Measurements from ENCODE around the gene TSG101. TPM values are rescaled to one million over a fixed set of nuclear protein-coding genes. Genes with fewer than 3 reads are reported as not detected.

TSG101 gene
- total RNA-seq, 1 experiment from 2014 or later = 46.9 TPM

DNA sequence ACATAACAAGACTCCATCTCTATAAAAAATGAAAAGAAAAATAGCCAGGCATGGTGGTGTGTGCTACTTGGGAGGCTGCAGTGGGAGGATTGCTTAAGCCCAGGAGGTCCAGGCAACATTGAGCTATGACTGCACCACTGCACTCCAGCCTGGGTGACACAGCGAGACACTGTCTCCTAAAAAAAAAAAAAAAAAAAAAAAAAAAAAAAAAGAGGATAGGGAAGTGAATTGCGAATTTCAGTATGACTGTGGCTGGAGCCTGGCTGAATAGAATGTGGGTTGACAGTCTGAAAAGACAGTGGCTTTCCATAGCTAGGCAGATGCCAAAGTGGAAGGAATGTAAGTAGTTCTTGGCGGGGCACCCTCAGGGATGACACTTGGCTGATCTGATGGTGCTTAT is 77.5 kb downstream of the TSG101 start:
- Histone ChIP-seq H3K27ac (ENCODE audit: low read length) (no peak overlapping the region), H3K27me3 (ENCODE audit: low read length) (no peaks in the 10 kb centered on the region), H3K79me2 (ENCODE audit: low read length) (no peaks in the 10 kb centered on the region), H3K9me3 (ENCODE audit: low read length) (no peaks in the 10 kb centered on the region), H3K4me3 (ENCODE audit: low read length) (no peak overlapping the region), H3F3A (ENCODE audit: low read length, unreplicated experiment) (no peaks in the 10 kb centered on the region), H4K20me1 (ENCODE audit: low read length) (no peaks in the 10 kb centered on the region), H3K9ac (ENCODE audit: low read length) (no peak overlapping the region), H3K36me3 (ENCODE audit: low read depth, low read length) (no peaks in the 10 kb centered on the region), H3K4me1 (ENCODE audit: insufficient read depth, low read length) (peaks cover 6% of the 10 kb centered on the region; the same call in 1 of the 2 replicates), H2AFZ (ENCODE audit: low read length) (no peak overlapping the region), H3K9me2 (replicated peaks; ENCODE audit: low read length) (no peaks in the 10 kb centered on the region), H3K4me2 (ENCODE audit: low read length) (no peak overlapping the region)
- POLR2A ChIA-PET (ENCODE audit: unreplicated experiment) = no interaction called here
- BruUV-seq (replicated peaks) = no TSS peak
- CTCF ChIA-PET = no interaction called here
- ATAC-seq (no peak), DNase-seq (no peak)
- TF ChIP-seq EZH2phosphoT487 (IDR thresholded peaks at IDR 0.05; ENCODE audit: borderline replicate concordance, low read length) (no peak), EZH2 (IDR thresholded peaks at IDR 0.05; ENCODE audit: low read length, unreplicated experiment) (no peak)
- TF ChIP-seq, protein P1, sequence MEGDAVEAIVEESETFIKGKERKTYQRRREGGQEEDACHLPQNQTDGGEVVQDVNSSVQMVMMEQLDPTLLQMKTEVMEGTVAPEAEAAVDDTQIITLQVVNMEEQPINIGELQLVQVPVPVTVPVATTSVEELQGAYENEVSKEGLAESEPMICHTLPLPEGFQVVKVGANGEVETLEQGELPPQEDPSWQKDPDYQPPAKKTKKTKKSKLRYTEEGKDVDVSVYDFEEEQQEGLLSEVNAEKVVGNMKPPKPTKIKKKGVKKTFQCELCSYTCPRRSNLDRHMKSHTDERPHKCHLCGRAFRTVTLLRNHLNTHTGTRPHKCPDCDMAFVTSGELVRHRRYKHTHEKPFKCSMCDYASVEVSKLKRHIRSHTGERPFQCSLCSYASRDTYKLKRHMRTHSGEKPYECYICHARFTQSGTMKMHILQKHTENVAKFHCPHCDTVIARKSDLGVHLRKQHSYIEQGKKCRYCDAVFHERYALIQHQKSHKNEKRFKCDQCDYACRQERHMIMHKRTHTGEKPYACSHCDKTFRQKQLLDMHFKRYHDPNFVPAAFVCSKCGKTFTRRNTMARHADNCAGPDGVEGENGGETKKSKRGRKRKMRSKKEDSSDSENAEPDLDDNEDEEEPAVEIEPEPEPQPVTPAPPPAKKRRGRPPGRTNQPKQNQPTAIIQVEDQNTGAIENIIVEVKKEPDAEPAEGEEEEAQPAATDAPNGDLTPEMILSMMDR (conservative IDR thresholded peaks at IDR 0.05; ENCODE audit: low read depth, low read length) = no peak
- intact Hi-C loops (cut with micrococcal nuclease) = no loop called here

DNA sequence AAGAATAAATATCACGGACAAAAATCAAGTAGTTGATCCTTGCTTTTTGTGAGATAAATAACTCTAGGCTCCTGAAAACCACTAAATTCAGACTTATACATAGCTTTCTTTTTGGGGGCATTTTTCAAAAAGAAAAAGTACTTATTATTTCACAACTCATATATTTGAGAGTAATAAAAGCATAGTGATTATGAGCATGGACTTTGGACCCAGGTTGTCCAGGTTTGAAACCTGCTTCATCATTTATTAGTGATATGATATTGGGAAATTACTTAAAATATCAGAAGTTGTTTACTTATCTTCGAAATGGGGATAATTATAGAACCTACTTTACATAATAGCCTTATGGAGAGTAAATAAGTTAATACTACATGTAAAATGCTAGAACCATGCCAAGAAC is 88.1 kb downstream of the TSG101 start:
- H3K27ac ChIP-seq (ENCODE audit: low read length) = no peak overlapping the region
- H3K36me3 ChIP-seq (ENCODE audit: low read depth, low read length) = no peaks in the 10 kb centered on the region
- no peaks in the 10 kb centered on the region for H3K9me2 ChIP-seq (replicated peaks; ENCODE audit: low read length)
- ATAC-seq = no peak
- no peak overlapping the region for H3K9ac ChIP-seq (ENCODE audit: low read length)
- POLR2A ChIA-PET (ENCODE audit: unreplicated experiment) = no interaction called here
- H3K4me2 ChIP-seq (ENCODE audit: low read length) = no peak overlapping the region
- H3K9me3 ChIP-seq (ENCODE audit: low read length) = no peaks in the 10 kb centered on the region
- H3F3A ChIP-seq (ENCODE audit: low read length, unreplicated experiment) = no peaks in the 10 kb centered on the region
- CTCF ChIA-PET = no interaction called here
- H3K79me2 ChIP-seq (ENCODE audit: low read length) = no peaks in the 10 kb centered on the region
- H2AFZ ChIP-seq (ENCODE audit: low read length) = no peak overlapping the region
- H4K20me1 ChIP-seq (ENCODE audit: low read length) = no peaks in the 10 kb centered on the region
- BruUV-seq (replicated peaks) = no TSS peak
- intact Hi-C loops (cut with micrococcal nuclease) = no loop called here
- TF ChIP-seq EZH2 (IDR thresholded peaks at IDR 0.05; ENCODE audit: low read length, unreplicated experiment) = no peak
- no peak for TF ChIP-seq EZH2phosphoT487 (IDR thresholded peaks at IDR 0.05; ENCODE audit: borderline replicate concordance, low read length)
- TF ChIP-seq, protein P1 (conservative IDR thresholded peaks at IDR 0.05; ENCODE audit: low read depth, low read length) = no peak
- H3K4me1 ChIP-seq (ENCODE audit: insufficient read depth, low read length) = no peaks in the 10 kb centered on the region
- no peak overlapping the region for H3K4me3 ChIP-seq (ENCODE audit: low read length)
- no peak for DNase-seq
- H3K27me3 ChIP-seq (ENCODE audit: low read length) = no peaks in the 10 kb centered on the region

Other genes starting within 250 kb of the TSG101 start
- gene HPS5, start 204.8 kb downstream of the TSG101 start, total RNA-seq (2014; rRNA removed) = 15.2 and 15.6 TPM in 2 replicates
- gene GTF2H1, start 204.4 kb downstream of the TSG101 start, total RNA-seq (2014; rRNA removed) = 32.7 and 33.5 TPM in 2 replicates
- 1,402 and 1,441 TPM in 2 replicates for gene LDHA, start 132.4 kb downstream of the TSG101 start, total RNA-seq (2014; rRNA removed)
- gene LDHC, start 114.6 kb downstream of the TSG101 start, total RNA-seq (2014; rRNA removed) = 0.15 TPM in 1 of 2 replicates, not detected in the other
- not detected in 2 replicates for gene LDHAL6A, start 71.1 kb downstream of the TSG101 start, total RNA-seq (2014; rRNA removed)
- 15.6 and 22.2 TPM in 2 replicates for gene UEVLD, start 61.8 kb upstream of the TSG101 start, total RNA-seq (2014; rRNA removed)
- gene MISFA, start 72.8 kb upstream of the TSG101 start, total RNA-seq (2014; rRNA removed) = 0.36 TPM in 1 of 2 replicates, not detected in the other
- 15.6 and 16.6 TPM in 2 replicates for gene SPTY2D1, start 107.4 kb upstream of the TSG101 start, total RNA-seq (2014; rRNA removed)
- gene TMEM86A, start 171.8 kb upstream of the TSG101 start, total RNA-seq (2014; rRNA removed) = 1.6 and 2.9 TPM in 2 replicates
- 0.12 TPM in 1 of 2 replicates, not detected in the other for gene IGSF22, start 199.2 kb upstream of the TSG101 start, total RNA-seq (2014; rRNA removed)

Measured in PC-3 (cell line).